ENCODE measurements around the gene MARCKSL1.
"Not testable (repeated sequence)": the region's sequence is repeated elsewhere in the genome, so short reads cannot be mapped to it uniquely, and the experiment has no call there.

The MARCKSL1 gene

GRCh38 chr1:32335790-32336590, at the start of gene MARCKSL1:
TSS of gene MARCKSL1 (minus strand) at chr1:32336233. CDS start at chr1:32336033, 200 bp downstream.
- peak; percentile 89 for DNase-seq (ENCODE audit: low spot score)

GRCh38 chr1:32380057-32380456, 44.0 kb upstream of the MARCKSL1 start:
- DNase-seq (ENCODE audit: low spot score) = no peak

- no peak for DNase-seq (ENCODE audit: low spot score)
Observed at GRCh38 chr1:32377541-32378220, 41.6 kb upstream of the MARCKSL1 start.

GRCh38 chr1:32376199-32376598, 40.2 kb upstream of the MARCKSL1 start:
- no peak for DNase-seq (ENCODE audit: low spot score)

GRCh38 chr1:32373996-32374592, 38.1 kb upstream of the MARCKSL1 start:
- no peak for DNase-seq (ENCODE audit: low spot score)

- no peak for DNase-seq (ENCODE audit: low spot score)
Observed at GRCh38 chr1:32372149-32372756, 36.2 kb upstream of the MARCKSL1 start.

GRCh38 chr1:32367912-32368635, 32.0 kb upstream of the MARCKSL1 start:
- DNase-seq (ENCODE audit: low spot score) = no peak

- DNase-seq (ENCODE audit: low spot score) = no peak
Observed at GRCh38 chr1:32365445-32365844, 29.4 kb upstream of the MARCKSL1 start.

GRCh38 chr1:32364836-32365235, 28.8 kb upstream of the MARCKSL1 start:
- DNase-seq (ENCODE audit: low spot score) = no peak

GRCh38 chr1:32363713-32364112, 27.7 kb upstream of the MARCKSL1 start:
- no peak for DNase-seq (ENCODE audit: low spot score)

- DNase-seq (ENCODE audit: low spot score) = no peak
Observed at GRCh38 chr1:32362474-32363313, 26.7 kb upstream of the MARCKSL1 start, which contains the start of the genes FAM229A and TSSK3. TSS of gene FAM229A (minus strand) at chr1:32362485. CDS start at chr1:32362091, 394 bp downstream. TSS of gene TSSK3 (plus strand) at chr1:32362539. CDS start at chr1:32362702, 163 bp downstream.

GRCh38 chr1:32361674-32362473, 25.8 kb upstream of the MARCKSL1 start:
- DNase-seq (ENCODE audit: low spot score) = peak; percentile 72

GRCh38 chr1:32361308-32361673, 25.3 kb upstream of the MARCKSL1 start:
- no peak for DNase-seq (ENCODE audit: low spot score)

- no peak for DNase-seq (ENCODE audit: low spot score)
Observed at GRCh38 chr1:32358435-32358834, 22.4 kb upstream of the MARCKSL1 start.

GRCh38 chr1:32357614-32358013, 21.6 kb upstream of the MARCKSL1 start:
- no peak for DNase-seq (ENCODE audit: low spot score)

- DNase-seq (ENCODE audit: low spot score) = no peak
Observed at GRCh38 chr1:32356478-32356877, 20.4 kb upstream of the MARCKSL1 start.

GRCh38 chr1:32355778-32356177, 19.7 kb upstream of the MARCKSL1 start:
- not testable (repeated sequence) for DNase-seq (ENCODE audit: low spot score)

- DNase-seq (ENCODE audit: low spot score) = peak; percentile 57
Observed at GRCh38 chr1:32353886-32354570, 18.0 kb upstream of the MARCKSL1 start.

GRCh38 chr1:32353431-32353830, 17.4 kb upstream of the MARCKSL1 start:
- DNase-seq (ENCODE audit: low spot score) = no peak

Measured in GM03348 (cell line).